ENCODE data around the gene CHD6.
A peak's percentile ranks its signal among the peaks of the same experiment; 100 is the strongest.

CHD6 gene

DNA sequence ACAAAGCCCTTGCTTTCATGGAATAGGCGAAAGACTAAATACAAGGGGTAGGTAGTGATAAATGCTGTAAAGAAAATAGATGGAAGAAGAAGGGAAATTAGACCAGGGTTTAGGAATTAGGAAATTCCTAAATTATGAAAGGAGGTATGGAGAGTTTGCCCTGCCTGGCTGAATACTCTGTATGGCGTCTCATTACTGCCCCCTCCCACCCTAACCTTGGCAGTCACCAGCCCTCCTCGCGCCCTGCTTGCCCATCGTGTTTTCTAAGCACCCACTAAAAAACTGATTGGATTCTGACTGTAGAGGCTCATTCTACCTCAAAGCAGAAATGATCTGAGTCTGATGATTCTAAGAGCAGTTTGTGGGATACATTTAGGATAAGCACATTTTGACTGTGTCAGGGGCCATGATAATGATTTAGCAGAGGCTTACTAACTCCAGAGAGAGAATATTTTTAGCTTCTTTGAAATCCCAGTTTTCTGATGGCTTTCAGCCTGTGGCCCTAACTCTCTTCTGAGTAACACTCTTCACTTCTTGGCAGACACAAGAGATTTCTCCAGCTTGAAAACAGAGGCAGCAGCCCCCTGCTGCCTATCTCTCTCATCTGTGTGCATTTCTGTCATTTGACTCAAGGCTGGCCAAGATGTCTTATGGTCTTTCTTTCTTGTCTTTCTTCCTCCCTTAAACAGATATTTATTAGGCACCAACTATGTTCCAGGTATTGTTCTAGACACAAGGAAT is 1.4 kb upstream of the CHD6 start:
- ATAC-seq, result no peak
- TF ChIP-seq, protein P1, sequence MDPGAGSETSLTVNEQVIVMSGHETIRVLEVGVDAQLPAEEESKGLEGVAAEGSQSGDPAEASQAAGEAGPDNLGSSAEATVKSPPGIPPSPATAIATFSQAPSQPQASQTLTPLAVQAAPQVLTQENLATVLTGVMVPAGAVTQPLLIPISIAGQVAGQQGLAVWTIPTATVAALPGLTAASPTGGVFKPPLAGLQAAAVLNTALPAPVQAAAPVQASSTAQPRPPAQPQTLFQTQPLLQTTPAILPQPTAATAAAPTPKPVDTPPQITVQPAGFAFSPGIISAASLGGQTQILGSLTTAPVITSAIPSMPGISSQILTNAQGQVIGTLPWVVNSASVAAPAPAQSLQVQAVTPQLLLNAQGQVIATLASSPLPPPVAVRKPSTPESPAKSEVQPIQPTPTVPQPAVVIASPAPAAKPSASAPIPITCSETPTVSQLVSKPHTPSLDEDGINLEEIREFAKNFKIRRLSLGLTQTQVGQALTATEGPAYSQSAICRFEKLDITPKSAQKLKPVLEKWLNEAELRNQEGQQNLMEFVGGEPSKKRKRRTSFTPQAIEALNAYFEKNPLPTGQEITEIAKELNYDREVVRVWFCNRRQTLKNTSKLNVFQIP (CRISPR knock-in tag; IDR thresholded peaks at IDR 0.05; ENCODE audit: borderline replicate concordance, low read depth), result no peak
- TF ChIP-seq, protein P2, sequence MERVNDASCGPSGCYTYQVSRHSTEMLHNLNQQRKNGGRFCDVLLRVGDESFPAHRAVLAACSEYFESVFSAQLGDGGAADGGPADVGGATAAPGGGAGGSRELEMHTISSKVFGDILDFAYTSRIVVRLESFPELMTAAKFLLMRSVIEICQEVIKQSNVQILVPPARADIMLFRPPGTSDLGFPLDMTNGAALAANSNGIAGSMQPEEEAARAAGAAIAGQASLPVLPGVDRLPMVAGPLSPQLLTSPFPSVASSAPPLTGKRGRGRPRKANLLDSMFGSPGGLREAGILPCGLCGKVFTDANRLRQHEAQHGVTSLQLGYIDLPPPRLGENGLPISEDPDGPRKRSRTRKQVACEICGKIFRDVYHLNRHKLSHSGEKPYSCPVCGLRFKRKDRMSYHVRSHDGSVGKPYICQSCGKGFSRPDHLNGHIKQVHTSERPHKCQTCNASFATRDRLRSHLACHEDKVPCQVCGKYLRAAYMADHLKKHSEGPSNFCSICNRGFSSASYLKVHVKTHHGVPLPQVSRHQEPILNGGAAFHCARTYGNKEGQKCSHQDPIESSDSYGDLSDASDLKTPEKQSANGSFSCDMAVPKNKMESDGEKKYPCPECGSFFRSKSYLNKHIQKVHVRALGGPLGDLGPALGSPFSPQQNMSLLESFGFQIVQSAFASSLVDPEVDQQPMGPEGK (CRISPR knock-in tag; IDR thresholded peaks at IDR 0.05; ENCODE audit: borderline replicate concordance), result no peak
- no peak for TF ChIP-seq RARB (CRISPR knock-in tag; IDR thresholded peaks at IDR 0.05)
- TF ChIP-seq ARNTL (CRISPR knock-in tag; IDR thresholded peaks at IDR 0.05; ENCODE audit: borderline replicate concordance, low read depth), result no peak
- TF ChIP-seq, protein P3, sequence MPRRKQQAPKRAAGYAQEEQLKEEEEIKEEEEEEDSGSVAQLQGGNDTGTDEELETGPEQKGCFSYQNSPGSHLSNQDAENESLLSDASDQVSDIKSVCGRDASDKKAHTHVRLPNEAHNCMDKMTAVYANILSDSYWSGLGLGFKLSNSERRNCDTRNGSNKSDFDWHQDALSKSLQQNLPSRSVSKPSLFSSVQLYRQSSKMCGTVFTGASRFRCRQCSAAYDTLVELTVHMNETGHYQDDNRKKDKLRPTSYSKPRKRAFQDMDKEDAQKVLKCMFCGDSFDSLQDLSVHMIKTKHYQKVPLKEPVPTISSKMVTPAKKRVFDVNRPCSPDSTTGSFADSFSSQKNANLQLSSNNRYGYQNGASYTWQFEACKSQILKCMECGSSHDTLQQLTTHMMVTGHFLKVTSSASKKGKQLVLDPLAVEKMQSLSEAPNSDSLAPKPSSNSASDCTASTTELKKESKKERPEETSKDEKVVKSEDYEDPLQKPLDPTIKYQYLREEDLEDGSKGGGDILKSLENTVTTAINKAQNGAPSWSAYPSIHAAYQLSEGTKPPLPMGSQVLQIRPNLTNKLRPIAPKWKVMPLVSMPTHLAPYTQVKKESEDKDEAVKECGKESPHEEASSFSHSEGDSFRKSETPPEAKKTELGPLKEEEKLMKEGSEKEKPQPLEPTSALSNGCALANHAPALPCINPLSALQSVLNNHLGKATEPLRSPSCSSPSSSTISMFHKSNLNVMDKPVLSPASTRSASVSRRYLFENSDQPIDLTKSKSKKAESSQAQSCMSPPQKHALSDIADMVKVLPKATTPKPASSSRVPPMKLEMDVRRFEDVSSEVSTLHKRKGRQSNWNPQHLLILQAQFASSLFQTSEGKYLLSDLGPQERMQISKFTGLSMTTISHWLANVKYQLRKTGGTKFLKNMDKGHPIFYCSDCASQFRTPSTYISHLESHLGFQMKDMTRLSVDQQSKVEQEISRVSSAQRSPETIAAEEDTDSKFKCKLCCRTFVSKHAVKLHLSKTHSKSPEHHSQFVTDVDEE (CRISPR knock-in tag; IDR thresholded peaks at IDR 0.05), result no peak
- TF ChIP-seq ZFP3 (CRISPR knock-in tag; IDR thresholded peaks at IDR 0.05), result no peak
- no peak for TF ChIP-seq GLIS3 (CRISPR knock-in tag; IDR thresholded peaks at IDR 0.05)
- no peak for TF ChIP-seq ESRRG (CRISPR knock-in tag; IDR thresholded peaks at IDR 0.05)
- no peak for TF ChIP-seq OSR1 (CRISPR knock-in tag; IDR thresholded peaks at IDR 0.05)
- no peak for TF ChIP-seq CSDC2 (CRISPR knock-in tag; IDR thresholded peaks at IDR 0.05)
- TF ChIP-seq ZC3H10 (CRISPR knock-in tag; IDR thresholded peaks at IDR 0.05), result no peak

DNA sequence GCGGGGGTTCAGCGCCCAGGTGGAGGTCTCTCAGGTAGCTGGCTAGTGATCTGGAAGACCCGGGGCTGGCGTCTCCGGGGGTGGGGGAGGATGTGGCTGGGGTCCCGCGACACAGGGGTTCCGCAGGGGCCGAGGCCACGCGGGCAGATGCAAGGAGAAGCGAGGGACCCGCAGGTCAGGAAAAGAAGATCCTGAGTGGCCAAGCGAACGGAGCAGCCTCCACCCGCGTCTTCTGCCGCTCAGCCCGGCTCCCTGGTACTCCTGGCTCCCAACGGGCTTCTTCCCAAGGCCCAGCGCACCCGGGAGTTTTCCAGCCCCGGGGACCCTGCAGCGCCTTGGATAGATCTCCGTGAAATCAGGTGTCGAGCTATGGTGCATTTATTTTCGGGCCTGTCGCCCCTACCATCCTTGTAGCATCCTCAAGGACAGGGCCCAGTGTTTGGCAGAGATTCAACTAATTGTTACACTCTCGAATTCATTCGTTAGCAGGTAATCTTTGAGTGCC is 682 bp upstream of the CHD6 start:
- TF ChIP-seq, protein P2 (CRISPR knock-in tag; IDR thresholded peaks at IDR 0.05; ENCODE audit: borderline replicate concordance), result no peak
- TF ChIP-seq PPARA (CRISPR knock-in tag; IDR thresholded peaks at IDR 0.05; ENCODE audit: borderline replicate concordance) (no peak), ZFP30 (CRISPR knock-in tag; IDR thresholded peaks at IDR 0.05) (no peak), ARNTL (CRISPR knock-in tag; IDR thresholded peaks at IDR 0.05; ENCODE audit: borderline replicate concordance, low read depth) (no peak), ESRRG (CRISPR knock-in tag; IDR thresholded peaks at IDR 0.05) (no peak), OSR1 (CRISPR knock-in tag; IDR thresholded peaks at IDR 0.05) (no peak), ZNF70 (CRISPR knock-in tag; IDR thresholded peaks at IDR 0.05) (no peak), TOX (CRISPR knock-in tag; IDR thresholded peaks at IDR 0.05; ENCODE audit: borderline replicate concordance) (no peak), ZFP3 (CRISPR knock-in tag; IDR thresholded peaks at IDR 0.05) (no peak), ZNF8 (CRISPR knock-in tag; IDR thresholded peaks at IDR 0.05) (no peak), CSDC2 (CRISPR knock-in tag; IDR thresholded peaks at IDR 0.05) (no peak), TCF4 (CRISPR knock-in tag; IDR thresholded peaks at IDR 0.05; ENCODE audit: borderline replicate concordance) (no peak), BACH2 (CRISPR knock-in tag; IDR thresholded peaks at IDR 0.05; ENCODE audit: borderline replicate concordance) (no peak), ZC3H10 (CRISPR knock-in tag; IDR thresholded peaks at IDR 0.05) (no peak), ISL1 (CRISPR knock-in tag; IDR thresholded peaks at IDR 0.05) (no peak), RARB (CRISPR knock-in tag; IDR thresholded peaks at IDR 0.05) (no peak)
- TF ChIP-seq, protein P4, sequence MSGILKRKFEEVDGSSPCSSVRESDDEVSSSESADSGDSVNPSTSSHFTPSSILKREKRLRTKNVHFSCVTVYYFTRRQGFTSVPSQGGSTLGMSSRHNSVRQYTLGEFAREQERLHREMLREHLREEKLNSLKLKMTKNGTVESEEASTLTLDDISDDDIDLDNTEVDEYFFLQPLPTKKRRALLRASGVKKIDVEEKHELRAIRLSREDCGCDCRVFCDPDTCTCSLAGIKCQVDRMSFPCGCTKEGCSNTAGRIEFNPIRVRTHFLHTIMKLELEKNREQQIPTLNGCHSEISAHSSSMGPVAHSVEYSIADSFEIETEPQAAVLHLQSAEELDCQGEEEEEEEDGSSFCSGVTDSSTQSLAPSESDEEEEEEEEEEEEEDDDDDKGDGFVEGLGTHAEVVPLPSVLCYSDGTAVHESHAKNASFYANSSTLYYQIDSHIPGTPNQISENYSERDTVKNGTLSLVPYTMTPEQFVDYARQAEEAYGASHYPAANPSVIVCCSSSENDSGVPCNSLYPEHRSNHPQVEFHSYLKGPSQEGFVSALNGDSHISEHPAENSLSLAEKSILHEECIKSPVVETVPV (CRISPR knock-in tag; IDR thresholded peaks at IDR 0.05), result no peak
- TF ChIP-seq, protein P3 (CRISPR knock-in tag; IDR thresholded peaks at IDR 0.05), result no peak
- TF ChIP-seq, protein P1 (CRISPR knock-in tag; IDR thresholded peaks at IDR 0.05; ENCODE audit: borderline replicate concordance, low read depth), result no peak
- peak; percentile 11; the same call in 2 of the 3 replicates for ATAC-seq
